ENCODE data around the gene ALDH16A1.

The ALDH16A1 gene

DNA sequence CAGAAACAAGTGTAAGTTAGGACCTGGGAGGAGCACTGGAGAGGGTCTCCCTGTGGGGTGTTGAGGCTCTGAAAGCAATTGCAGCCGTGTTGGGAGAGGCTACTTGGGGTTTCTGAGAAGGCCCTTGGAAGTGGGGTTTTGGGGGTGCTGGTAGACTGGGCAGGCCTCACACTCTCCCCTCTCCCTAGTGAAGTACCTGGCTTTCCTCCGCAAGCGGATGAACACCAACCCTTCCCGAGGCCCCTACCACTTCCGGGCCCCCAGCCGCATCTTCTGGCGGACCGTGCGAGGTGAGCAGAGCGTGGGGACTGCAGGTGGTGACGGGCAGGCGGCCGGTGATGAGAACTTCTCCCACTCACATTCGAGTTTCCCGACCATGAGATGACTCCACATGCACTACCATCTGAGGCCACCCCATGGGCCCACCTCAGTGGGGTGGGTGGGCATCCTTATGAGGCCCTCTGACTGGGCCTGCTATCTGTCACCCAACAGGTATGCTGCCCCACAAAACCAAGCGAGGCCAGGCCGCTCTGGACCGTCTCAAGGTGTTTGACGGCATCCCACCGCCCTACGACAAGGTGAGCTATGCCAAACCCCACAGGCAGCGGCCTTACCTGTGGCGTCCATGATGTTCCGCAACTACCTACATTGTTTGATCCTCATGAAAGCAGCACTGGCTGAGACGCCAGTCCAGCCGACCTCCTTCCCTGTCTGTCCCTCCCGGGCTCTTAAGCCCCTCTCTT is 37.4 kb downstream of the ALDH16A1 start:
- DNase-seq, result no peak

- no peak for DNase-seq
Measured at GRCh38 chr19:49491030-49491803, 38.2 kb downstream of the ALDH16A1 start.

GRCh38 chr19:49491804-49492572 is 39.0 kb downstream of the ALDH16A1 start:
- DNase-seq, result no peak

- DNase-seq, result peak; percentile 34
Measured at GRCh38 chr19:49492573-49493405, 39.8 kb downstream of the ALDH16A1 start.

- no peak for DNase-seq
Measured at GRCh38 chr19:49496574-49497008, 43.6 kb downstream of the ALDH16A1 start.

DNA sequence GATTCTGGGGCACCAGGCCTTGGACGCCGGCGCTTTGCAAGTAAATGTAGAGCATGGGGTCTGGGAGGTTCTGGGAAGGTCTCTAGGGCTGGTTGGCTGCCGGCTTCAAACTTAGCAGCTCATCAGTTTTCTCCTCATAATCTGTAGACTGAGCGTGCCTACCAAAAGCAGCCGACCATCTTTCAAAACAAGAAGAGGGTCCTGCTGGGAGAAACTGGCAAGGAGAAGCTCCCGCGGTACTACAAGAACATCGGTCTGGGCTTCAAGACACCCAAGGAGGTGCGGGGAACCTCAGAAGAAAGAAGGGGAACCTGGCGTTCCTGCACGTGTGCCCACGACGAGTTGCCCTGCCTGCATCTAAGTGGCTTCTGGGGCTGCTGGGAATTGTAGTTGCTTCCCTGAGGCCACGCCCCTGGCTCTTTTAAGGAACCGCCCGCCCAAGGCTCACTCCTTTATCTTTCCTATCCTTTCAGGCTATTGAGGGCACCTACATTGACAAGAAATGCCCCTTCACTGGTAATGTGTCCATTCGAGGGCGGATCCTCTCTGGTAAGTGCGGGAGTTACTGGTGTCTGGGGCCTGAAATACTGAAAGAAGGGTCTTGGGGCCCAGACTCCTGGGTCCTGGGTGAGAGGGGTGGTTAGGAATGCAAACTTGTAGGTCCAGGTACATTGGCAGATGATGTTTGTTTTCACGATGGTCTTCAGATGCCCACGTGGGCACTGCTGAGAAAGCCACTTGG is 44.2 kb downstream of the ALDH16A1 start:
- peak; percentile 87 for DNase-seq

GRCh38 chr19:49497789-49498103 is 44.7 kb downstream of the ALDH16A1 start:
- peak; percentile 50 for DNase-seq

GRCh38 chr19:49498475-49498874 is 45.5 kb downstream of the ALDH16A1 start:
- DNase-seq, result peak; percentile 50

DNA sequence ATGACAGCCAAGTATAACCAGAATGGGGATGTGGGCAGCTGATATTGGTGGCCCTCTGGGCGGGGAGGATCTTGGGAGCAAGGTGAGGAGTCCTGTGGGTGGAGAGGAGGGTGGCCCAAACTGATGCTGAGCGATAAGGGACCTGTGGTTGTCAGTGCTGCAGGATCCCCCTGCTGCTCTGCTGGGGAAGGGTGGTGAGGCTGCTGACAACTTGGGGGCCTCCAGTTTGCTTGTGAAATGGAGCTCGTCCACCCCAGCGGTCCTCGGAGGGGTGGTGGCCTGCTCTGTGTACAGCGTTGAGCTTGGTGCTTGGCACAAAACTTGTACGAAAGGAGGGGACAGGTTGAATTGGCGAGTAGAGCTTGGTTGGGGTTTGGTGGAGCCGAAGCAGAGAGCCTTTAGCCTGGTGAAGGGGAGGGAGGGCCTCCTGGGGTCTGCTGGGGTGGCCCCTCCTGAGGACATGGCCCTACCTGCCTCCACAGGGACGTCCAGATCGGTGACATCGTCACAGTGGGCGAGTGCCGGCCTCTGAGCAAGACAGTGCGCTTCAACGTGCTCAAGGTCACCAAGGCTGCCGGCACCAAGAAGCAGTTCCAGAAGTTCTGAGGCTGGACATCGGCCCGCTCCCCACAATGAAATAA is 46.1 kb downstream of the ALDH16A1 start:
- peak; percentile 68 for DNase-seq

DNA sequence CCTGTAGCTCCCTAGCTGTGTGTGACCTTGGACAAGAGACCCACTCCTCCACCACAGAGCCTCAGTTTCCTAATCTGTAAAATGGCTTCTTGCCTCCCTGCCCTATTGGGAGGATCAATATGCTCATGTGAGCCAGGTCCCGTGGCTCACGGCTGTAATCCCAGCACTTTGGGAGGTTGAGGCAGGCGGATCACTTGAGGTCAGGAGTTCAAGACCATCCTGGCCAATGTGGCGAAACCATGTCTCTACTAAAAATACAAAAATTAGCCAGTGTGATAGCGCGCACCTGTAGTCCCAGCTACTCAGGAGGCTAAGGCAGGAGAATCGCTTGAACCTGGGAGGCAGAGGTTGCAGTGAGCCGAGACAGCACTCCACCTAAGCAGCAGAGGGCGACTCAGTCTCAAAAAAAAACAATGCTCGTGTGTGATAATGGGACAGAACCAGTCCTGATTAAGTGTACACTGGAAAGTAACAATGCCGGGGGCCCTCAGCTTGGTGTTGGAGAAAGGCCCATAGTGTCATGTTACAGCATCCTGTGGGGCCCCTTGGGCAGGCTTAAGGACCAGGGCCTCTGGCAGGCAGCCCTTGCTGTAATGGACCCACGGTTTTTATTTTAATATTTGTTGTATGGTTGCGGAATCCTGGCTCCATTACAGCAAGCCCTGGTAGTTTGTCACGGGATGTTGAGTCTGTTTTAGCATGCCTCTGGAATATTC is 50.0 kb downstream of the ALDH16A1 start:
- DNase-seq, result peak; percentile 76

DNA sequence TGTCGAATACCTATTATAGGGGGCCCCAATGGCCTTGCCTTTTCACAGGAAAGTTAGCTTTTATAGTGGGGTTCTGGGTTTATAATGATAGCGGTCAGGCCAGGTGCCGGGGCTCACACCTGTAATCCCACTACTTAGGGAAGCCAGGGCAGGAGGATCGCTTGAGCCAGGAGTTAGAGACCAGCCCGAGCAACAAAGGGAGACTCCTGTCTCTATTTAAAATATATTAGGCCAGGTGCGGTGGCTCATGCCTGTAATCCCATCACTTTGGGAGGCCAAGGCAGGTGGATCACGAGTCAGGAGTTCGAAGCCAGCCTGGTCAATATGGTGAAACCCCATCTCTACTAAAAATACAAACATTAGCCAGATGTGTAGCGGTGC is 50.5 kb downstream of the ALDH16A1 start:
- DNase-seq, result no peak

DNA sequence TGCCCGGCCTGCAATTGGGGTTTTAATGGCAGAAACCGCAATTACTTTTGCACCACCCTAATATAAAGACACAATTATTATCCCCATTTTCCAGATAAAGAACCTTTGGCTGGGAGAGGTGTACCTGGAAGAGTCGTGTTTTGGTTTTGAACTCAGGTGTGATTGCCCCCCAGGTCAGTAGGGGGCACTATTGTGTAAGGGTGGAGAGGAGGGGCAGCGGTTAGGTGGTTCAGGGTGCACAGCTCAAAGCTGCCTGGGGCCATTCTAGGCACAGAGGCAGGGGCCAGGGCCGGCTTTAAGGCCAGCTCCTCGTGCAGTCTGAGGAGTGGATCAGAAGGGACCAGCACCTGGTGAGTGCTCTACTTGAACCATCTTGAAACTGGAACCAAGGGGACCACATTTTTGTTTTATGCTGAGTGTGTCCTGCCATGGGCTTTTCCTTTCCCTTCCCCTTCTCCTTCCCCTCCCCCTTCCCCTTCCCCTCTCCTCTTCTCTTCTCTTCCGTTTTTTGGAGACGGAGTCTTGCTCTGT is 53.6 kb downstream of the ALDH16A1 start:
- peak; percentile 87 for DNase-seq

DNA sequence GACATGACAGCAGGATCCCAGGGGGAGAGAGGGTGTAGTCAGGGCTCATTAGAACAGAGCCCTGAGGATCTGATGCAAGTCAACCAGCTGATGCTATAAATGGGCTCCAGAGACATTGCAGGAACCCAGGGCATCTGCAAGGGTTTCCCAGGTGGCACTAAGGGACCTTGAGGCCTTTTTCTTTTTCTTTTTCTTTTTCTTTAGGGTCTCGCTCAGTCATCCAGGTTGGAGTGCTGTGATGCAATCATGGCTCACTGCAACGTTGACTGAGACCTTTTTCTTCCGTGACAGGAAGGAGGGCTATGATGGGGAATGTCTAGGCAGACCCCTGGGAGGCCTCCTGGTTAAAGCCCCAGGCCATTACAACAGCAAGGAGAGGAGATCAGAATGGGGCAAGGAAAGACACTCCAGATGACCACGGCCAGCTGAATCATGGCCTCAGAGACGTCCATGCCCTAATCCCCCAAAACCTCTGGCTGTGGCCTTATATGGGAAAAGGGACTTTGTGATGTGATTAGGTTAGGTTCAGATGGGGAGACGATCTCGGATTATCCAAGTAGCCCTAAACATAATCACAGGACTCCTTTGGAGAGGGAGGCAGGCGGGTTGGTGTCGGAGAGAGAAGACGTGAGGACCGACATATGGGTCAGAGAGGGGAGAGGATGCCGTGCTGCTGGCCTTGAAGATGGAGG is 54.9 kb downstream of the ALDH16A1 start:
- DNase-seq, result no peak

DNA sequence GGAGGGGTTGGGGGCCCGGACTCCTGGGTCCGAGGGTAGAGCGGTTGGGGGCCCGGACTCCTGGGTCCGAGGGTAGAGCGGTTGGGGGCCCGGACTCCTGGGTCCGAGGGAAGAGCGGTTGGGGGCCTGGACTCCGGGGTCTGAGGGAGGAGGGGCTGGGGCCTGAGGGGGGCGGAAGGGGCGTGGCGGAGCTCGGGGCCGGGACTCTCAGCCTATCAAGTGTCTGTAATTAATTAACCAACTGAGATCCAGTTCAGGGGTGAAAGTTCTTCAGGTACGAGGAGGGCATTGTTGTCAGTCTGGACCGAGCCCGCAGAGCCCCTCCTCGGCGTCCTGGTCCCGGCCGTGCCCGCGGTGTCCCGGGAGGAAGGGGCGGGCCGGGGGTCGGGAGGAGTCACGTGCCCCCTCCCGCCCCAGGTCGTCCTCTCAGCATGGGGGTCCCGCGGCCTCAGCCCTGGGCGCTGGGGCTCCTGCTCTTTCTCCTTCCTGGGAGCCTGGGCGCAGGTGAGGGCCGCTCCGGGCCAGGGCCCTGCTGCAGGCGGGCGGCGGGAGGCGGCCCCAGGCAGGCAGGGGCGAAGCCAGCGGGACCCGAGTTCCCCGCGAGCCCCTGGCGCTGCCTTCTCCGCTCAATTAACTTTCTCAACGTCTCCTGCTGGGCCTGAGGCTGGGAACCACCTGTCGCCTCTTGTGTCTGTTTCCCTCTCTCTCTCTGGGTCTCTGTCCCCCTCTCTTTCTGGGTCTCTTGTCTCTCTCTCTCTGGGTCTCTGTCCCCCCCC is 60.1 kb downstream of the ALDH16A1 start:
- DNase-seq, result peak; percentile 40

DNA sequence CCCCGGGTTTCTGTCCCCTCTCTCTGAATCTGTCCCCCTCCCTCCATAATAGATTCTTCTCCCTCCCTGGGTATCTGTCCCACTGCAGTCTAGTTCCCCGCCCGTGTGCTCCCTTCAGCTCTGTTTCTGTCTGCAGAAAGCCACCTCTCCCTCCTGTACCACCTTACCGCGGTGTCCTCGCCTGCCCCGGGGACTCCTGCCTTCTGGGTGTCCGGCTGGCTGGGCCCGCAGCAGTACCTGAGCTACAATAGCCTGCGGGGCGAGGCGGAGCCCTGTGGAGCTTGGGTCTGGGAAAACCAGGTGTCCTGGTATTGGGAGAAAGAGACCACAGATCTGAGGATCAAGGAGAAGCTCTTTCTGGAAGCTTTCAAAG is 60.7 kb downstream of the ALDH16A1 start:
- DNase-seq, result no peak

DNA sequence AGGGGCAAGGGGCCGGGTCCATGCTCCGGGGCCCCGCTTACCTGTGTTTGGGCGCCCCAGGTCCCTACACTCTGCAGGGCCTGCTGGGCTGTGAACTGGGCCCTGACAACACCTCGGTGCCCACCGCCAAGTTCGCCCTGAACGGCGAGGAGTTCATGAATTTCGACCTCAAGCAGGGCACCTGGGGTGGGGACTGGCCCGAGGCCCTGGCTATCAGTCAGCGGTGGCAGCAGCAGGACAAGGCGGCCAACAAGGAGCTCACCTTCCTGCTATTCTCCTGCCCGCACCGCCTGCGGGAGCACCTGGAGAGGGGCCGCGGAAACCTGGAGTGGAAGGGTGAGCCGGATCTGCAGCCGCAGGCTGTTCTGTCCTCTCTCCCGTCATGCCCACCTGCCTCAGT is 61.1 kb downstream of the ALDH16A1 start:
- no peak for DNase-seq

DNA sequence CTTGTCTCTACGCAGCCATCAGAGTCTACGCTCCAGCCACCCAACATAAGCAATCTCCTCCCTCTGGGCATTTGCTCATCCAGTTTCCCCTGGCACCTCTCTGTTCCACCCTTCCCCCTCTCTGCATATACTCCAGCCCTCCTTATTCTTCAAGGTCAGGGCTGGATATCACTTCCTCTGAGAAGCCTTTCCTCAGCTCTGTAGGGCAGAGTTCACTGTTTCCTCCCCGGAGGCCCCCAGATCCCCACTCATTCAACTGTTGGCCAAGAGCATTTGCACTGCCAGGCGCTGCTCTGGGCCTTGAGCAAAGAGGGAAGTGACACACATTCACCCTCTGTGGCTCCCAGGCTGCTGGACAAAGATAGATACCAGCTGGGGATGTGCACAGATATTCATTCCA is 62.7 kb downstream of the ALDH16A1 start:
- no peak for DNase-seq

DNA sequence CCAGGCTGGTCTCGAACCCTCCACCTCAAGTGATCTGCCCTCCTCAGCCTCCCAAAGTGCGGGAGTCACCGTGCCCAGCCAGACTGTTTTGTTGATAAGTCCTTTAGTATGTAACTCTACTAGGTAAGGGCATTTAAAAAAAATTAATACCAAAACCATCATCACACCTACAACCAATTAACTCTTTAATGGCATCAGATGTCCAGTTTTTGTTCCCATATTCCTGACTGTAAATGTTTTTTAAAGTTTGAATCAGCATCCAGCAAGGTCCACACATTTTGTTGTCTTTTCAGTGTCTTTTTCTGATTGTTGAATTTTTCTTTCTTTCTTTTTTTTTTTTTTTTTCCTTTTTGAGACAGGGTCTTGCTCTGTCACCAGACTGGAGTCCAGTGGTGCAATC is 65.0 kb downstream of the ALDH16A1 start:
- no peak for DNase-seq
